Activated CD4-positive, alpha-beta T cell treated with anti-CD3 and anti-CD28 coated beads, Interleukin-2, amount 50 U/mL, for 16 hours (primary cell): Measurements from ENCODE around the gene SPRY2.
"Not testable (repeated sequence)": the region's sequence is repeated elsewhere in the genome, so short reads cannot be mapped to it uniquely, and the experiment has no call there.

Experiments
- DNase-seq: peaks from one replicate; pipeline ENCODE4 v3.0.0-alpha.2; 2020

Gene SPRY2

DNA sequence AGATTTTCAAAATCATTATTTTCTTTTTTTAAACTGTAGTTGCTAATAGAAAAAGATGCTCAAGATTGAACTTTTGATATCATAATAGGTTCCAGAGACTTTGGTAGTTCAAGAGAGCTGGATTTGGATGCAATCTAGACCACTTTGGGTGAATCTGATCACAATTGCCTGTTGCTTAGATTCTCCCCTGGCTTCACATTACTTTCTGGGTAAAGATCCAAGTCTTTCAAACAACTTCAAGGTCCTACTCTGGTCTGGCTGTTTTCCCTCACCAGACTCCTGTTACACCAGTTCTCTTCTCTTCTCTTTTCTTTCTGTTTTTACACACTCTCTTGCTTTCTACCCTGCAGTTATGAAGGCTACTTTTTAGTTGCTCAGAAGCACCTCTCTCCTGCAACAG, 7.4 kb upstream of the SPRY2 start:
- no peak for DNase-seq

DNA sequence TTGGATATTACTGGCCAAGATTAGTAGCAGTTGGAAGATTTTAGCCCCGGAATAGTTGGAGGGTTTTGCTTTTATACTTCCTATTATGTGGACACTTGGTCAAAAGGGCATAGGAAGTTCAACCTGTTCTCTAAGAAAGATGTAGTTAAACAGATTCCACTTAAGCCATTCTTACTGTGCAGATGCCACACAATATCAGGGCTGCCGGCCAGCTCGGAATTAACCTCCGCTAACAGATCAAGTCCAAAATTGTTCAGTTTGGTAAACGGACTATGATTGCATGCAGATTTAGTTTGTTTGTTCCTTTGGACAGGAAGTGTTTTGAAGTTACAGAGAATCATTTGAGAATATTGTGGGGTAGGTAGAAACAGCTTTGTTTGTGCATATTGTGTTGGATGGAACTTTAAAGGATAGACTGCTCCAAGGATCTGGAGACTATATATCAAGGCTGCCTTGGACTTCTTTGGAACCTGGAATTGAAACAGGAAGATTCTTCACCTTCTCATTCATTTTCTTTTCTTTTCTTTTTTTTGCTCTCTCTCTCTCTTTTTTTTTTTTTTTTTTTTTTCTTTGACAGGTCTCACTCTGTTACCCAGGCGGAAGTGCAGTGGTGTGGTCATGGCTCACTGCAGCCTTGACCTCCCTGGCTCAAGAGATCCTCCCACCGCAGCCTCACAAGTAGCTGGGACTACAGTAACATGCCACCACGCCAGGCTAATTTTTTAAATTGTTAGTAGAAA, 5.0 kb upstream of the SPRY2 start:
- no peak for DNase-seq

DNA sequence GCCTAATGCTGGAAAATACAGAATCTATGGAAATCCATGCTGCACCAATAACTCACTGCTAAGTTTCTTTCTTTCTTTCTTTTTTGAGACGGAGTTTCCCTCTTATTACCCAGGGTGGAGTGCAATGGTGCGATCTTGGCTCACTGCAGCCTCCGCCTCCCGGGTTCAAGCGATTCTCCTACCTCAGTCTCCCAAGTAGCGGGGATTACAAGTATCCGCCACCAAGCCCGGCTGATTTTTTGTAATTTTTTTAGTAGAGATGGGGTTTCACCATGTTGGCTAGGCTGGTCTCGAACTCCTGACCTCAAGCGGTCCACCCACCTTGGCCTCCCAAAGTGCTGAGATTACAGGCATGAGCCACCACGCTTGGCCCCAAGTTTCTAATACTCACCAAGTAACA, 3.1 kb upstream of the SPRY2 start:
- DNase-seq: not testable (repeated sequence)

DNA sequence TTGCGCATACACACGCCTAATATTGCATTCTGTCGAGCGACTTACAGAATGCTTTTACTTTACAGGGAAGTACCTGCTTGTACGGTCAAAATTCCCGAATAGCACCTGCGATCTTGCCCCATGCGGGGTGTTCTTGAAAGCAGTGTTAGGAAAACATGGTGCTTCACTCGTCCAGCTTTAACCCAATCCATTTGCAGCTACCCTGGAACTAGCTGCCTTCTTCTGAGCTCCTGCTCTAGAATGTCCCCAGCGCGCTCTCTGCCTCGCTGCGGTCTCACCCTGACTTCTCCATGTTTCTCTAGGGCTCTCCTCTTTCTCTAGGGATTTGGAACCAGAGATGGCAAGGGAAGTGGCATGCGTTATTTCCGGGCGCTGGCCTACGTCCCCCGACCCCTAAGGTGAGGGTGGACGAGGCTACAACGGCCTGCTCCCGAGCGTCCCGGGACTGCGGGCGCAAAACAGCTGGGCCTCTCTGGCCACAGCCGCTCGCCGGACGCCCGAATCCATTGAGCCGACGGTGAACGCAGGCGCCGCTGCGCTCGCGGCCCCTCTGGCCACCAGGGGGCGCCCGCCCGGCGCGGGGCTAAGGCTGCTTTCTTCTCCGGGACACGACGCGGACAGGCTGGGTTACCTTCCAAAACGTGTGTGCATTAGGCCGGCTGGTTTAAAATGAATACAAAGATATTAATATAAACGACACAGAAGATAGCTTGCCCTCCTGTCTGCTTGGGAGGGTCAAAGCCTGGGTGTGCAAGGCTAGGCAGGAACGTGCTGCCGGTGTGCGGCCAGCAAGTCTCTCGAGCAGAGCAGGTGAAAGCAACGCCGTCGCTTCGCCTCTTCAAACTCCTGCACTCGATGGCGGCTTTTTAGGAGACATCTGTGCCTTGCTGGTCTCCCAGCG, 1.8 kb upstream of the SPRY2 start:
- peak; percentile 67 for DNase-seq

DNA sequence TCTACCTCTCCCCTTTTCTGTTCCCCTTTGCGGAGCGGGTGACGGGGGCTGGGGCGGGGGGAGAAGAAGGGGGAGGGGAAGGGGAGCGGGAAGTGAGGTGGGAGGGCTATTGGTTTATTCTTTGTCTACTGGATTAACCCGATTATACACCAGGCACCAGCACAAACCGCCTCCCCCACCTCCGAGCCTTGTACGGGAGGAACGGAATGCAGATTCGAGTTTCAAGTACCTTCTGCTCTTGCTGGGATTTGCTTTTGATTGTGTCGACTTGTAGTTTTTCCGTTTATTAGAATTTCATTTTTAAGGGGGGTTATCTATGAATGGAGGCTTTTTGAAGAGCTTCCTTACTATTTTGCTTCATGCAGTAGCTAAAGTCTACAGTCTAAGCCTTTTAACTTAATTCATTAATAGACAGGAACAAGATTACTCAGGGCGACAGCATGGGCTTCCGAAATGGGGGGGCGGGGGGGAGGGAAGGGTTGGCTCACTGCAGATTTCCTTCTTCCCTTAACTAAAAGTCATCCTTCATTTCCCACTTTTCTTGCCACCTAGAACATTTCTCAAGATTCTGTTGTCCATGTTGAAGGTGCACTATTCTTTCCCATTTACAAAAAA, 937 bp upstream of the SPRY2 start:
- DNase-seq: no peak

DNA sequence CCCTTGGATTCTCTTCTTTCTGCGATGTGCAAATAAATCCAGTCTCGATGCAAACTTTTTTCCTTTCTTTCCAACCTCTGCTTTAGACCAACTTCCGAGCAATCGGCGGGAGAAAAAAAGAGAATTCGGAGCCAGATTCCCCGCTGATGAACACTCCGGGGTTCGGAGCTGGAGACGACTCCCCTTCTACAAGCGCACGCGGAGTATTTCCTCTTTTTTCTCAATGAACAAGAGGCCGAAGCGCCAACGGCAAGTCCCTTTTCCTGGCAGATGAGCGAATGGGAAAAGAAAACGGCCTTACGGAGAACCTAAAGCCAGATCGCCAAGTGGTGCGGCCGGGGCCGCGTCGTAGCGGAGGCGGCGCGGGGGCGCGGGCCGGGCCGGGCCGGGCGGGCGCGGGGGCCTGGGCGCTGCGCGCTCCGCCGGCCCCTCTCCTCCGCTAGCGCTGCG, 250 bp downstream of the SPRY2 start:
- DNase-seq: no peak

DNA sequence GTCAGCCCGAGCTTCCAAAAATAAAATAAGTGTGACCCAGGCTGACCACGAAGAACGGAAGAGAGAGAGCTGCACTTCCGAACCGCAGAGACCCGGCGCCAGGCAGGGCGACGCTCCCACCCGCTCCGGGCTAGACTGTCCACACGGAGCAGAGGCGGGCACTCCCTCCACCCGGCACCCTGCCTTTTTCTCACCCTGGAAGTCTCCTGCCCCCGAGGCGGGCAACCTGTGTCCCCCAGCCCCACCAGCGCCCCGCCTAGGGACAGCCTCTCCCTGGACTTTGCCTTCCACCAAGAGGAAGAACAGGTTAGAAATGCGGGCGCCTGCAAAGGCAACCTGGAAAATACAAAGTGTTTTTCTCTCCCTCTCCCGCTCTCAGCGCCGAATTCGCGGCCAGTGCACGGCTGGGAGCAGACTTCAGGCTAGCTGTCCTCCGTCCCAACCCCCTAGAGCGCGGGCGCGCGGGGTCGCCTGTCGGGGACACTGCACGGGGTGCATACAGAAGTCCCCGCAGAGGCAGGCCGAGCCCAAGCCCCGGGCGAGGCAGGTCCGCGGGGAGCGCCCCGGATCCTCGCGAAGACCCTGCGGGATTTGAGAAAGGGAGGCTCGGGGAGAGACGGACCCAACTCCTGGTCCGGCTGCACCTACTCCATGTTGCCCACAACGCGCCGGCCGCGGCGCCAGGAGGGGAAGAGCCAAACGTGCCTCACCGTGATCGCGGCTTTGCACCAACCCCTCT, 845 bp downstream of the SPRY2 start:
- no peak for DNase-seq

DNA sequence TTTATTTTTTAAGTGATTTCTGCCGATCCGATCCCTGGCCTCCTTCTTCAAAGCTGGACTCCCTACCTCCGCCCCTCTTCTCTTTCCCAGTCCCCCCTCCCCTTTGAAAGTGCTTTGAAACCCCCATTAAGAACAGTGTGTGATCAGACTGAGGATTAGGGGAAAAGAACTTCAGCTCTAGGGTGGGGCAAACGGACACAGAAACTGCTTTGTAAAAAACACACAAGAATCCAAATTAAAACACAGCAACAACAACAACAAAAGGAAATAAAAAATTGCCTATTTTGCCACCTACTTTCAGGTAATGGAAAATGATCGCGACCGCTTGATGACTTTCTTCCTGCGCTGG, 1.4 kb downstream of the SPRY2 start:
- DNase-seq: no peak

DNA sequence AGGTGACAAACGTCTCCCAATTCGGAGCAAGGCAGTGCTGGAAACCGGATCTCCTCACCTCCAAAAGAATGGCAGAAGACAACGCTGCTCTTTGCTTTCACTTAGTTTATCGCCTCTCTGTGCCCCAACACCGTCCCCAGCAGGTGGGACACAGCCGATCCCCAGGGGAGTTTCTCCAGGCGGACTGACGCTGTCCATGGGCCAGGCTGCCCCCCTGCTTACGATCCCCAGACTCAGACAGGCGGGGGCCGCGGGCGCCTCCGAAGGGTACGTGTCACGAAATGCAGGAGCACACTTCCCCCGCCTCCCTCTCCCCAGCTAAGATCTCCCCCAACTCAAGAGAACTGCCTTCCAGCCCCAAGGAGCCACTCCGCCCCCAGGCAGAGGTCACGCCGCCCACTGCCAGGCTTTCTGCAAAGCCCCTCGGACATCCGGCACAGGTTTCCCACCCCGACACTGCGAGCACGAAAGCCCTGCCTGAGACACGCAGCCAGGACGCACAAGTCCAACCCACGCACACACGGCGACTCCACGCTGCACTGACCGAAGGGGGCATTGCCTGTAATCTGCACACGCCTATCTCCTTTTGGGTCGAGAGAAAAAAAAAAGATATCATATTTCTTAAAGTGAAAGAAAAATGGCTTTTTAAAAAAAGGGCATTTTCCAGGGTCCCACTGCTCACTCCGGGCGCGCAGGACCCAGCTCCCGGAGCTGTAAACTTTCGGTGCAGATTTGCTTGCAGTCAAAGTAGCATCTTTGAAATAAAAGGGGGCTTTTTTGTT, 2.0 kb downstream of the SPRY2 start:
- DNase-seq: no peak

DNA sequence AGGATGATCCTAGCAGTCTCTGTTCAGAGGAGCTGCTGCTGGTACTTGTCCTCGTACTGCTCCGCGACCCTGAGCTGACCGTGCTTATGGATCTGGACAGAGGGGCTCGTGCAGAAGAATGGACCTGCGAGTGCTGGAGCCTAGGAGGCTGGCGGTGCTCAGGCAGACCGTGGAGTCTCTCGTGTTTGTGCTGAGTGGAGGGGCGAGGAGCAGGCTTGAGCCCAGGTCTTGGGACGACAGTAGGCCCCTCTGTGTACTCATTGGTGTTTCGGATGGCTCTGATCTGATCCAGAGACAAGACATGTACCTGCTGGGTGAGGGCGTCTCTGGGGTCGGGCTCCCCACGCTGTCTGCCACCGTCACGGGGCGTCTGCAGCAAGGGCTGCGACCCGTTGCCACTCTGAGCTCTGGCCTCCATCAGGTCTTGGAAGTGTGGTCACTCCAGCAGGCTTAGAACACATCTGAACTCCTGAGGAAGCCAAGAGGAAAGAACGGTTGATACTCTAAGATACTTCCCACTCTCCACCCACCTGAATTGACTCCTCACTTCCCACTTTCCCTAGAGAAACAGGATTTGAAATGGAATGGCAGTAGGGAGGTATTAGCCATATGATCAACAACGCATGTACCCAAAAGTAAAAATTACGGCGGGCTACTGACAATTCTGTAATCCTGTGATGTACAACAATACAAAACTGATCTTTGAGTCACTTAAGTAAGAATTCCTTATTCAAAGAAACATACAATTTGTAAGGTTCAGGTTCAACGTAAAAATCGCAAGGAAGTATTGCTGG, 3.4 kb downstream of the SPRY2 start:
- no peak for DNase-seq

DNA sequence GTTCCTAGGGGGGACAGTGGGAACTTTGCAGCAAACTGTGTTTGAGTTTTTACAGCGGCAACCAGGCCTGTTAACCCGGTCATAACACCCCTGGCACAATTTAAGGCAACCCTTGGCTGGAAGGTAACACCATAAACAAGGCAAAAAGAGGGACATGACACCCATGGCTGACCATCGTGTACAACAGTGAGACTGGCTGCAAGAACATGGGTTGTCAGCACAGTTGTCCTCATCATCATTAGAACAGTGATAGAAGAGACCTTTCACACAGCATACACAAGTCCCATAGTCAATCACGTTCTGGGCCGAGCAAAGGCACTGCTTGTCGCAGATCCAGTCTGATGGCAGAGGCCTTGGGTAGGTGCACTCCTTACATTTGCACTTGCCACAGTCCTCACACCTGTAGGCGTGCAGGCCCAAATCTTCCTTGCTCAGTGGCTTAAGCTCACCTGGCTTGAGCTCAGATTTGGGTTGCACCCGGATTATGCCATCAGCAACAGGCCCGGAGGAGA, 4.1 kb downstream of the SPRY2 start:
- DNase-seq: no peak

DNA sequence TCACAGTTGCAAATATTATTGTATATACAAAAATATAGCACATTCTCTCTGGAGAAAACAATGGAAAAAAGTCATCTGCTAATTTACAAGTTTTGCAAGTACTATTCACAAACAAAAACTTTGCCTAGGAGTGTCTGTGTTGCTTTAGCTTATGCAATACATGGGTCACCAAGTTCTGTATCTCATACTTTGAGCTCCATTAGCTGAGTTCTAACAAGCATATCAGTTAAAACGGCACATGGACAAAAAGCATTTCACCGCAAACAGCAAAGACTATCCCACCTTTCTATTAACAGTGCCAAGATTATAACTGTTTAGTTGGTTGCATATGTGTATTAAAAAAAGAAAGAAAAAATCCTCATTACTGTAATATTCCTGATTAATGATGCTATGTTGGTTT, 4.6 kb downstream of the SPRY2 start:
- no peak for DNase-seq

DNA sequence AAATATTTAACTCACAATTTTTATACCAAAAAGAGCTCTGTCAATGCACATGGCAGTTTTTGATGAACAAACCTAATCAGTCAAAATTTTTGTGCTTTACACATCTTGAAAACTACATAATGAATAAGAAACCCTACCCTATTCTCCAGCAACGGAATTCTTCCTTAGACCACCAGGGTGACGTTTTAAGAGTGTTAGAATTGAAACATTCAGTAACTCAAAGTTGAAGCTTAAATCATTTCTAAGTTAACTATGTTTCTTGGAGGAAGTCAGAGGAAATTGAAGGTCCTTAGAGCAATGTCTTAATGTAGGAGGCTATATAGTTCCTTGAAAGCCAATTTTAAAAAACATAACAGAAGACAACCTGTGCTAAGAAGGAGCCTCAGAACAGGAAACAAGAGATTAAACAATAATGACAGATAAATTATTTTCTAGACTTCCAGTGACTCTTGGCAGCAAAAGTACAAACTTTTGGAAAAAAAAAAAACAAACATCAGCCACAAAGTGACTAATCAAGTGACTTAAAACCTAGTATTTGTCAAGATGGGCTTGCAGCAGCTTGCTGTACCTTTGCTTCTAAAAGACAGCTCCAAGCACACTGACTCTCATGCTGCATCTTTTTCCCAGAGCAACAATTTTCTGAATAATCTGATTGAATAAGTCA, 6.2 kb downstream of the SPRY2 start:
- DNase-seq: no peak

DNA sequence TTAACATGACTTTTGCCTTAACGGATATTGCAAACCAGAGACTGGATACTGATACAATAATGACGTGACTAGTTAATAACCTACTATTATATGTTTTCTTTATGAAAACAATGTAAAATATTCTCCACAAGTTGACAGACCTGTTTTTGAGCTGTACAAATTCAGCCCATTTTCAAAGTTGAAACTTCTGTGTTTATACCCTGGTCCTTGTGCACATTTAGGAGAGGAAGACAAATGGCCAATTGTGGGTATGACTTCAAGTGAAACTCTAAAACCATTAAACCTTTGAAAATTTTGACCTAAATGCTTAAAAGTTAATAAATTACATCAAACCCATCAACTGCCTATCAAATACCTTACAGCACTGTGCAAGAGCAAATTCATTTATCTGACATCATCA, 8.9 kb downstream of the SPRY2 start:
- no peak for DNase-seq

DNA sequence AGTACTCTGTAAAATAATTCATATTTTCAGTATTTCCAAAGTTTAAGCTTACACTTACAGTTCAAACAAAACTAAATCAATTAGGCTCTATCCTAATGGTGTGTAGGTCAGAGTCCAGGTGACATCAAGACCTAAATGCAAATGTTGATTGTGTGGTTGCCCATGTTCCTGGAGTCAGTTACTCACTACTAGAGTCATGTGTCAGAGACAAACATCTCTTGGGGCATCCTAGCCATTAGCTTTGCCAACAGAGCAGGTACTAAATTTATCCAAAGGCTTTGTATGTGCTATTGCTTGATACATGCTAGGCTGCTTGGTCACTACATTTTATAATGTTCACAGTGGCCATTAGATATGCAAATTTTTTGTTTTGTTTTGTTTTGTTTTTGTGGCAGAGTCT, 11.7 kb downstream of the SPRY2 start:
- no peak for DNase-seq

DNA sequence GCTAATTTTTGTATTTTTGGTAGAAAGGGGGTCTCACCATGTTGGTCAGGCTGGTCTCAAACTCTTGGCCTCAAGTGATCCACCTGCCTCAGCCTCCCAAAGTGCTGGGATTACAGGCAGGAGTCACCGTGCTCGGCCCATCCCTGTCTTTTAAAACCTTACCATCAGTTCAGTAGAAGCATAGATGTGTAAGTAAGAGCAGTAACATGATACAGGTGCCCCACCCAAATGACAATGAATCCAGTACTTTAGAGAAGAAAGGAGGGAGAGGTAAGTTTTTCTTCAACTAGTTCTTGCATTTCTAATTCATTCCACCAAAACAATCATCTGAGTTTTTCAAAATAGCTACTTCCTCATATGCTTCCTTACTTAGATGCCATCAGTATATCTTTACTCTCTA, 21.9 kb downstream of the SPRY2 start:
- no peak for DNase-seq

DNA sequence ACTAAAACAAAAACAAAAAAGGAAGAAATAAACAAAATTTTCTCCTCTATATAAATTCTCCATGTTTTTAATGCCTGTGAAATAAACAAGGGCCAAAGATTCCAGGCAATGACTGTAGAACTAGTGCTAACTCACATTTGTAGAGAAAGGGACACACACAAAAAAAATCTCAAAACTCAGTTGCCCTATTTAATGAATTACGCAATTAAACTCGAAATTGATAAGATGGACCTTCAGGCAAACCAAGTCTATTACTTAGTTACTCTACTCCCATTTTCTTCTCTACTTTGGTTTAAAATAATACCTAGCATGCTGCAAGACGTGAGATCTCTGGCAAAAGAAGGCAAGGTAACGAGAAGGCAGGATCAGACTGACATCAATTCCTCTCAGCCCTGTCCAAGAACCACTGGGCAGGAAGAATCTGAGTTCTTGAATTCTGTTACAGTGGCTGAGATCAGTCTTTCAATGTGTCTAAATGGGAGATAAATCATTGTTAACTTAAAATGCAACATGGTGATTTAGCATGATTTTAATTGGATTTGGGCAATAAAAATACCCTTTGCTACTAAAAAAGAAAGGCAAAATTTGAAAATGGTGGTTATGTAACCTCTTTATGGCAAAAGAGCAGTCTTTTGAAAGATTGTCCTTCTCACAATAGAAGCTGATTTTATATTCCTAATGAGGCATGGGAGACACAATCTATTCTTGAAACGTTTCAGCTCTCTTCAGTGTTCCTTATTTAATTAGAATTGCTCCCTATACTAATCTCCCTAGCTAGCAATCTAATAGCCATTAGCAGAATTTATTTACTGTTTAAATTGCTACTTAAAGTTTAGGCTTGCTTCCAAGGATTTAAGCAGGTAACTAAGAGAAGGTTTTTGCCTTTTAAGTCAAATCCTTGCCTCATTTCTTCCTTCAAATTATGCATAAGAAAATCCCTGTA, 25.9 kb downstream of the SPRY2 start:
- no peak for DNase-seq

DNA sequence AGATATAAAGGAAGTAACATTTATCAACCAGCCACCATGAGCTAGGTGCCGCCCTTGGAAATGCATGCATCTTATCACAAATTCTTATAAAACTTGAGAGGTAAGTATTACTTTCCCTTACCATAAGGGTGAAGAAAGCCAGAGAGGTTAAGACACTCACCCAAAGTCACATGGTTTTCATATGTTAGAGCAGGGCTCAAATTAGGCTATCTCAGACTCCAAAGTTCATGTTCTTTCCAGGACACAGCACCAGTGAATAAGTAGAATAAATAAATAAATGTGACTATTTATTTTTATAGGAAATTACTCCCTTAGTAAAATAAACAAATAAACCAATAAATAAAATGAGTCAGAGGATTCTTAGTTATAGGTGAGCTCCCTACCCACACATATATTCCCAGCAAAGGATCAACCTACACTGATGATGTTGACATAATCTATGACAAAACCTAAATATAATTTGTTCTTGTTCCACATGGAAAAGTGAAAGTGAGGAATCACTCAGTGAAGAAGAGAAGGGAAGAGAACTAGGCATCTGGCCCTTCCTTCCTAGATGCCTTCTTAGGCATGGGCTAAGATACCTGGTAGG, 27.2 kb downstream of the SPRY2 start:
- no peak for DNase-seq

DNA sequence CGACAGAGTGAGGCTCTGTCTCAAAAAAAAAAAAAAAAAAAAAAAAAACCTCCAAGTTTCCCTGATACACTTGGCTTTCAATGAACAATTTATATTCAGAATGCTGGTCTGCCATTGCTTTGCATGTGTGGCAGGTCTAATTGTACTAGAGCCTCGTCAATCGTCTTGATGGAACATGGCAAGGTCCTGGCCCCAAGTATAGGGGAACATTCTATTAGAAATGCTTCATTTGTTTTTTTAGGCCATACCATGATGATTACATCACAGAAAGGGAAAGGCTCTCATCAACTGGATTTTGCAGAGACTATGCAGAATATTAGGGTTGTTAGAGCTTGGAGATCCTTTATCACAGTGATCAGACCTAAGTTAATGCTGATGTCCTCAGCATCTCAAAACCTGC, 28.0 kb downstream of the SPRY2 start:
- DNase-seq: no peak
